Activated T-helper 1 cell treated with anti-CD3 and anti-CD28 coated beads, Interleukin-2, amount 50 U/mL, for 16 hours (primary cell): ENCODE data around the gene ARVCF.

ENCODE experiments used
- DNase-seq, 2 donors: peaks; one replicate each; pipeline ENCODE4 v3.0.0-alpha.2; 2020; ENCODE audit warnings: low read depth in 1 of 2, low spot score in 1 of 2

The ARVCF gene

GRCh38 chr22:20016734-20017621 lies at the start of gene ARVCF:
TSS of gene ARVCF (minus strand) at chr22:20016823. CDS start at chr22:19990794, 26,029 bp downstream.
- peak; percentile 85 to 89 for DNase-seq

GRCh38 chr22:20065896-20066616 lies 49.4 kb upstream of the ARVCF start:
- DNase-seq: no peak

DNA sequence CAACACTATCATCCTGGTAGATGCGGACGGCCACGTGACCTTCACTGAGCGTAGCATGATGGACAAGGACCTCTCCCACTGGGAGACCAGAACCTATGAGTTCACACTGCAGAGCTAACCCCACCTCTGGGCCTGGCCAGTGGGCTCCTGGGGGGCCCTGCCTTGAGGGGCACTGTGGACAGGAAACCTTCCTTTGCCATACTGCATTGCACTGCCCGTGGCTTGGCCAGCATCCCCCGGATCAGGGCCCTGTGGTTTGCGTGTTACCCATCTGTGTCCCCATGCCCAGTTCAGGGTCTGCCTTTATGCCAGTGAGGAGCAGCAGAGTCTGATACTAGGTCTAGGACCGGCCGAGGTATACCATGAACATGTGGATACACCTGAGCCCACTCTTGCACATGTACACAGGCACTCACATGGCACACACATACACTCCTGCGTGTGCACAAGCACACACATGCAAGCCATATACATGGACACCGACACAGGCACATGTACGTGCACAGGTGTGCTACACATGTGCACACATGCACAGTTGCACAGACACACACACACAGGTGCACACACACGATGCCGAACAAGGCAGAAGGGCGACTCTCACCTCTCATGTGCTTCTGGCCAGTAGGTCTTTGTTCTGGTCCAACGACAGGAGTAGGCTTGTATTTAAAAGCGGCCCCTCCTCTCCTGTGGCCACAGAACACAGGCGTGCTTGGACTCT lies 48.1 kb upstream of the ARVCF start:
- no peak for DNase-seq

DNA sequence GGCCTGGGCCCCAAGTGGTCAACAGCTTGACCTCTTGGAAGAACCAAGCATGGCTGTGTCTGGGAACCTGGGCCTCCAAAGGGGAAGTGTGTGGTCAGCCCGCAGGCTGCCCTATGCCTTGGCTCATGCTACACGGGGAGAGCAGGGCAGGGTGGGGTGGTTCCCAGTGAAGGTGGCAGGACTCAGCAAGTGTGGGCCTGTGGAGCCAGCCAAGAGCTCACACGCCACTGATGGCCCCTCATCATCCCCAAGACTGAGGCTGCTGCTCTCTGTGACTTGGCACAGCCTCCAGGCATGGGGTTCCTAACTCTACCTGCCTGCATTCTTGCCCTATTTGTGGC lies 47.5 kb upstream of the ARVCF start:
- DNase-seq: no peak

GRCh38 chr22:20063271-20064139 lies 46.9 kb upstream of the ARVCF start:
- DNase-seq: no peak

GRCh38 chr22:20062766-20063083 lies 46.1 kb upstream of the ARVCF start:
- DNase-seq: no peak

DNA sequence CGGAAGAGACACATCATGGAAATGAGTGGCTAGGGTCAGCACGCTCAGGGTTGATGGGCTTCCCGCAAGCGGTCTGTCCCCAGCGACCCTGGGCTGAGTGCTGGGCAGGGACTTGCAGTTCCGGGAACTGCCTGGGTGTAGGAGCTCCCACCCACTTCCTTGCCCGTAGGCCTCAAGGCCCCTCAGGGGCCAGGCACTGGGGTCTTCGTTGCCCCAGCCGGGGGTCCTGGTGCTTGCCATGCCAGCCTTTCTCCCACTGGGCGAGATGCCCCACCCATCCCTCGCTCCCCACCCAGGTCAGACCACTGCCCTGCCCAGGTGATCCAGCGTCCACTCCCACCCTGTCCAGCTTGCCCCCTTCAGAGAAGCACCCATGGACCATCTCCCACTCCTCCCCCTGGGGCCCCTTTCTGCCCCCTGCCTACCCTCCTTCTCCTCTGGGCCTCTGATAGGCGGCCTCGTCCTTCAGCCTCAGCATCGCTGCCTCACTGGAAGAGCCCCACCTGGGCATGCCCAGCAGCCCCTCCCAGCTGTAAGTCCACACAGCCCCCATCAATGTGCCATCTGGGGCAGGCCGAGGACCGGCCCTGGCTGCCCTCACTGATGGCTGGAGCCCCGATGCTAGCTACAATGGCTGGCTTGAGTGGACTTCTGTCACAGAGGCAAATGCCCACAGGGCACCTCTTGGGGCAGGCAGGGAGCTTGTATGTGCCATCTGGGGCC lies 45.6 kb upstream of the ARVCF start:
- no peak for DNase-seq

DNA sequence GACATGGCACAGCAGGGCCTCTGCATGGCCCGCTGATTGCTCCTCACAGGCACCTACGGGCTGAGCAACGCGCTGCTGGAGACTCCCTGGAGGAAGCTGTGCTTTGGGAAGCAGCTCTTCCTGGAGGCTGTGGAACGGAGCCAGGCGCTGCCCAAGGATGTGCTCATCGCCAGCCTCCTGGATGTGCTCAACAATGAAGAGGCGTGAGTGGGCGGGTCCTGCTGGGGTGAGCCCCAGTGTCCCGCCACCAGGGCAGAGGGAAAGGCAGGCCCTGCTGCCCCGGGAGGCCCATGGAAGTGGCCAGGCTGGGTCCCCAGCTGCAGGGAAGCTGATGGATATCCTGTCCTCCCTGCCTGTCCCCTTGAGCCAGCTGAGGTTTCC lies 44.8 kb upstream of the ARVCF start:
- DNase-seq: no peak

GRCh38 chr22:20060700-20061480 lies 44.3 kb upstream of the ARVCF start:
- no peak for DNase-seq

GRCh38 chr22:20058989-20059770 lies 42.6 kb upstream of the ARVCF start:
- no peak for DNase-seq

DNA sequence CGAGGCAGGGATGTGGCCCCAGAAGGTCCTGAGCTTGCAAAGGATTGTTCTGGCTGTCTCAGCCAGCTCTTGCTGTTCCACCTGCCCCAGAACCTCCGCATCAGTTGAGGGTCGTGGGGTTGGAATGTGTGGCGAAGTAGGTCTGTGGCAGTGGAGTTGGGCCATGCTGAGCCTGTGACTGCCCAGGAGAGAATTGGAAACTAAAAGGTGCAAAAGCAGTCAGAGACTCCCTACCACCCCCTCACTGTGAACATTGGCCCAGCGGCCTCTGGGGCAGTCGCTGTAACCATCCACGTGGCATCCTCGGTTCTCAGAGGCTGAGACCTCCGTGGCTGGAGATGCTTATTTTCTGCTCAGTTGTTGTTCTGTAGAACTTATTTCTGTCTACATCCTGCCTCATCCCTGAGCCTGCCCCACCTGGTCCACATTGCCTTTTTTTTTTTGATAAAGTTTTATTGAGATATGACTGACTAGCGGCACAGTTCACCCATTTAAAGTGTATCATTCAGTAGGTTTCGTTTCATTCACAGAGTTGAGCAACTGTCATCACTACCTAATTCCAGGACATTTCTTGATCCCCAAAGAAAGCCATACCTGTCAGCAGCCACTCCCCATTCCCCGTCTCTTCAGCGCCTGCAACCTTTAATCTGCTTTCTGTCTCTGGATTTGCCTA lies 41.1 kb upstream of the ARVCF start:
- DNase-seq: no peak

- no peak for DNase-seq
Measured at GRCh38 chr22:20056696-20057386, 40.2 kb upstream of the ARVCF start.

- no peak for DNase-seq
Measured at GRCh38 chr22:20056161-20056560, 39.5 kb upstream of the ARVCF start.

GRCh38 chr22:20055654-20056053 lies 39.0 kb upstream of the ARVCF start:
- DNase-seq: no peak

DNA sequence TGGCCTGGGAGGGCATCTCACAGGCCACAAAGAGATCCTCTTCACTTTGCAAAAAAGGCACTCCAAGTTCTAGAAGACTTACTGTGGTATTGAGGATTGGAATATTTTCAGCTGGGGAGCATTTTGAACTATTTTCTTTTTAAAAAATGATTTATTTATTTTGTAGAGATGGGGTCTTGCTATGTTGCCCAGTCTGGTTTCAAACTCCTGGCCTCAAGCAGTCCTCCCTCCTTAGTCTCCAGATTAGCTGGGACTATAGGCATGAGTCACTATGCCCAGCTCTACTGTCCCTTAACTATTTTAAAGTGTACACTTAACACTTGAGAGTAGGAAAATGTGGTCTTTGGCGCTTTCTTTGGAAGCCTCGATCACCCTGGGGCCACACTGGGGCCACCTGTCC lies 38.5 kb upstream of the ARVCF start:
- no peak for DNase-seq

GRCh38 chr22:20054485-20054884 lies 37.9 kb upstream of the ARVCF start:
- DNase-seq: no peak

- DNase-seq: no peak
Measured at GRCh38 chr22:20054034-20054427, 37.4 kb upstream of the ARVCF start.
